ENCODE measurements around the gene SULT1A2. TPM values are rescaled to one million over a fixed set of nuclear protein-coding genes. Genes with fewer than 3 reads are reported as not detected.
A peak's percentile ranks its signal among the peaks of the same experiment; 100 is the strongest.

Gene SULT1A2
- total and polyA plus RNA-seq, 11 donors: 0.37 to 2.4 (median 0.70) TPM

- Histone ChIP-seq H3K36me3 (peaks cover 0 to 33% (median 20%) of the 10 kb centered on the region in 9 donors), H3K27ac (no peak overlapping the region), H3K27me3 (no peaks in the 10 kb centered on the region), H3K4me1 (peaks cover 0 to 42% (median 15%) of the 10 kb centered on the region in 12 donors), H3K9me3 (no peaks in the 10 kb centered on the region), H3K4me3 (no peak overlapping the region)
- DNase-seq (no peak), ATAC-seq (no peak)
- WGBS, 4 donors: 73 to 83% (median 77%) methylated on average over 2 of the region's 2 CpGs
- TF ChIP-seq CTCF (IDR thresholded peaks at IDR 0.05): no peak
- no peak for TF ChIP-seq POLR2A (IDR thresholded peaks at IDR 0.05)
- intact Hi-C loops (cut with DNase I): loop anchor here in 3 of 10 donors (5.0 to 10.0 kb wide), 3 partner anchors 48 to 62 kb away; partner anchors contain the start of genes APOBR (in 1 of the 3) and CLN3 (in 1 of the 3)
Observed at GRCh38 chr16:28556914-28557320, 39.9 kb downstream of the SULT1A2 start.

- Histone ChIP-seq H3K27me3 (no peaks in the 10 kb centered on the region), H3K27ac (no peak overlapping the region), H3K36me3 (peaks cover 0 to 33% (median 20%) of the 10 kb centered on the region in 9 donors), H3K4me3 (no peak overlapping the region), H3K4me1 (peaks cover 0 to 37% (median 9%) of the 10 kb centered on the region in 12 donors), H3K9me3 (no peaks in the 10 kb centered on the region)
- TF ChIP-seq CTCF (IDR thresholded peaks at IDR 0.05) (no peak), POLR2A (IDR thresholded peaks at IDR 0.05) (no peak)
- WGBS, 4 donors: 87 to 95% (median 89%) methylated on average over 2 of the region's 2 CpGs
- ATAC-seq (no peak), DNase-seq (no peak)
- intact Hi-C loops (cut with DNase I): loop anchor here in 4 of 10 donors (2.0 to 10.0 kb wide), 4 partner anchors 49 to 63 kb away; partner anchors contain the start of genes CLN3 (in 2 of the 4) and APOBR (in 1 of the 4)
Observed at GRCh38 chr16:28555561-28555960, 41.3 kb downstream of the SULT1A2 start.

- no peak for DNase-seq
- WGBS, 4 donors: 87 to 89% (median 88%) methylated on average over 15 of the region's 15 CpGs
- Histone ChIP-seq H3K4me1 (peaks cover 0 to 37% (median 9%) of the 10 kb centered on the region in 12 donors), H3K27me3 (no peaks in the 10 kb centered on the region), H3K36me3 (peaks cover 0 to 33% (median 18%) of the 10 kb centered on the region in 9 donors), H3K27ac (peak overlapping the region in 8 of 12 donors; percentile 31 to 99 (median 98)), H3K4me3 (peak overlapping the region in 11 of 12 donors; percentile 44 to 94 (median 73)), H3K9me3 (no peaks in the 10 kb centered on the region)
- TF ChIP-seq CTCF (IDR thresholded peaks at IDR 0.05) (no peak), POLR2A (IDR thresholded peaks at IDR 0.05) (no peak)
- ATAC-seq: peak in 1 of 4 donors; percentile 5
- intact Hi-C loops (cut with DNase I): loop anchor here in 7 of 10 donors (1.0 to 10.0 kb wide), 6 partner anchors 50 to 63 kb away; partner anchors contain the start of genes CLN3 (in 5 of the 7) and APOBR (in 3 of the 7)
Observed at GRCh38 chr16:28554634-28555423, 42.0 kb downstream of the SULT1A2 start.

Measured in heart left ventricle (tissue), 16 donors.